ENCODE measurements around the gene TNXB. TPM values are rescaled to one million over a fixed set of nuclear protein-coding genes. Genes with fewer than 3 reads are reported as not detected.

The TNXB gene, protein sequence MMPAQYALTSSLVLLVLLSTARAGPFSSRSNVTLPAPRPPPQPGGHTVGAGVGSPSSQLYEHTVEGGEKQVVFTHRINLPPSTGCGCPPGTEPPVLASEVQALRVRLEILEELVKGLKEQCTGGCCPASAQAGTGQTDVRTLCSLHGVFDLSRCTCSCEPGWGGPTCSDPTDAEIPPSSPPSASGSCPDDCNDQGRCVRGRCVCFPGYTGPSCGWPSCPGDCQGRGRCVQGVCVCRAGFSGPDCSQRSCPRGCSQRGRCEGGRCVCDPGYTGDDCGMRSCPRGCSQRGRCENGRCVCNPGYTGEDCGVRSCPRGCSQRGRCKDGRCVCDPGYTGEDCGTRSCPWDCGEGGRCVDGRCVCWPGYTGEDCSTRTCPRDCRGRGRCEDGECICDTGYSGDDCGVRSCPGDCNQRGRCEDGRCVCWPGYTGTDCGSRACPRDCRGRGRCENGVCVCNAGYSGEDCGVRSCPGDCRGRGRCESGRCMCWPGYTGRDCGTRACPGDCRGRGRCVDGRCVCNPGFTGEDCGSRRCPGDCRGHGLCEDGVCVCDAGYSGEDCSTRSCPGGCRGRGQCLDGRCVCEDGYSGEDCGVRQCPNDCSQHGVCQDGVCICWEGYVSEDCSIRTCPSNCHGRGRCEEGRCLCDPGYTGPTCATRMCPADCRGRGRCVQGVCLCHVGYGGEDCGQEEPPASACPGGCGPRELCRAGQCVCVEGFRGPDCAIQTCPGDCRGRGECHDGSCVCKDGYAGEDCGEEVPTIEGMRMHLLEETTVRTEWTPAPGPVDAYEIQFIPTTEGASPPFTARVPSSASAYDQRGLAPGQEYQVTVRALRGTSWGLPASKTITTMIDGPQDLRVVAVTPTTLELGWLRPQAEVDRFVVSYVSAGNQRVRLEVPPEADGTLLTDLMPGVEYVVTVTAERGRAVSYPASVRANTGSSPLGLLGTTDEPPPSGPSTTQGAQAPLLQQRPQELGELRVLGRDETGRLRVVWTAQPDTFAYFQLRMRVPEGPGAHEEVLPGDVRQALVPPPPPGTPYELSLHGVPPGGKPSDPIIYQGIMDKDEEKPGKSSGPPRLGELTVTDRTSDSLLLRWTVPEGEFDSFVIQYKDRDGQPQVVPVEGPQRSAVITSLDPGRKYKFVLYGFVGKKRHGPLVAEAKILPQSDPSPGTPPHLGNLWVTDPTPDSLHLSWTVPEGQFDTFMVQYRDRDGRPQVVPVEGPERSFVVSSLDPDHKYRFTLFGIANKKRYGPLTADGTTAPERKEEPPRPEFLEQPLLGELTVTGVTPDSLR (N-terminal part only)
- 0.66 TPM in 1 of 2 replicates, not detected in the other for total RNA-seq (2014; rRNA removed; shearing (Covaris generic))

DNA sequence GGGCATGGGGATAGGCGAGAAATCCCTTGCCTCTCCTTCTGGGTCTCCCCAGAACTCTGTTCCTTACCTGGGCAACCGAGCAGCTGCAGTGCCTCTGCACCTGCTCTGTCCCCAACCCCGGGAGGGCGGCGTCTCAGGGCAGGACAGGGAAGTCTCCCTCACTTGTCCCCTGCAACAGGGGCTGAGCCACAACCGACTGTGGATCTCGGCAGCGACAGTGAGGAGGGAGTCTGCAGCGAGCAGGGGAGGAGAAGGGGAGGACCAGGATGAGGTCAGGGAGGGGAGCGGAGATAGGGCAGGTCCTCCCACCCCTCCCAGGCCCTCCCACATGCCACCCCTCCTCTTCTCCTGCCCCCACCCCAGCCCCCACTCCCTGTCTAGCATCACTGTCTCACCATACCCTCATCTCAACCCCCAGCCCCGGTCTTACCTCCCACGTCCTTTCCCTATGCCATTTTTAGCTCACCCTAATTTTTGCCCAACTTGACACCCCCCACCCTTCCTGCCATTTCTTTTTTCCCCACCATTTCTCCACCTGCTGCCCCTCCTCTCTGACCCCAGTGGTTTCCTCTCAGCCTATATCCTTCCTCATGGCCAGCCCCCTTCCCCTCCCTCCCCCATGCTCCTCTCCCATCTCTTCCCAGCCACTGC, at the start of gene TNXB:
Gene TNXB (minus strand): TSS at position 225 of the 651 bp plus-strand sequence. CDS start 11,140 bp downstream, outside the sequence.
- H3K4me3 ChIP-seq, result no peak within 1 kb of the TSS

DNA sequence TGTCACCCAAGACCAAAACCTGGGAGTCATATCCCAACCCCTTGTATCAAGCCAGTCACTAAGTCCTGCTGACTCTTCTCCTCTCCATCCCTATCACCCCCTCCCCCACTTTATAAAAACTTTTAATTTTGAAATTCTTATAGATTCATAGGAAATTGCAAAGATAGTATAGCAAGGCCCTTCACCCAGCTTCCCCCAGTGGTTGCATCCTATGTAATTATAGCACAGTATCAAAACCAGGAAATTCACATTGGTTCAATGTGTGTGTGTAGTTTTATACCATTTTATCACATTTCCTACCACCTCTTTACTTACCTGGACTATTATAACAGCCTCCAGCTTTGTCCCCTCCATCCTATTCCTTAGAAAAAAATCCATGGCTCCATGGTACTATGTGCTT, 48.9 kb upstream of the TNXB start:
- Histone ChIP-seq H3K4me3 (no peak overlapping the region), H3K36me3 (peaks cover 21% of the 10 kb centered on the region), H3K4me1 (replicated peaks) (peaks cover 15% of the 10 kb centered on the region), H3K27me3 (replicated peaks) (no peaks in the 10 kb centered on the region), H3K27ac (no peak overlapping the region), H3K9me3 (replicated peaks) (no peaks in the 10 kb centered on the region)
- DNase-seq (ENCODE audit: low read depth in 1 of 2, low spot score in 2 of 2), result no peak

More for the DNA sequence above, at the start of gene TNXB:
- no peaks in the 10 kb centered on the region for H3K9me3 ChIP-seq (replicated peaks)
- H3K36me3 ChIP-seq, result peaks cover 10% of the 10 kb centered on the region
- DNase-seq (ENCODE audit: low read depth in 1 of 2, low spot score in 2 of 2), result no peak
- H3K27me3 ChIP-seq (replicated peaks), result peaks cover 14% of the 10 kb centered on the region
- H3K27ac ChIP-seq, result no peak within 1 kb of the TSS
- peaks cover 26% of the 10 kb centered on the region for H3K4me1 ChIP-seq (replicated peaks)

DNA sequence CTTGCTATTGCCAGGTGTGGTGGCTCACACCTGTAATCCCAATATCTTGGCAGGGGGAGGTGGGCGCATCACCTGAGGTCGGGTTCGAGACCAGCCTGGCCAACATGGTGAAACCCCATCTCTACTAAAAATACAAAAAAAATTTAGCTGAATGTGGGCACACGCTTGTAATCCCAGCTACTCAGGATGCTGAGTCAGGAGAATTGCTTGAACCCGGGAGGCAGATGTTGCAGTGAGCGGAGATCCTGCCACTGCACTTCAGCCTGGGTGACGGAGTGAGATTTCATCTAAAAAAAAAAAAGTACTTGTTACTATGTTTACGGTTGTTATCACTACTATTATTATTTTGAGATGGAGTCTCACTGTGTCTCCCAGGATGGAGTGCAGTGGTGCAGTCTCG, 47.8 kb upstream of the TNXB start:
- no peak overlapping the region for H3K27ac ChIP-seq

DNA sequence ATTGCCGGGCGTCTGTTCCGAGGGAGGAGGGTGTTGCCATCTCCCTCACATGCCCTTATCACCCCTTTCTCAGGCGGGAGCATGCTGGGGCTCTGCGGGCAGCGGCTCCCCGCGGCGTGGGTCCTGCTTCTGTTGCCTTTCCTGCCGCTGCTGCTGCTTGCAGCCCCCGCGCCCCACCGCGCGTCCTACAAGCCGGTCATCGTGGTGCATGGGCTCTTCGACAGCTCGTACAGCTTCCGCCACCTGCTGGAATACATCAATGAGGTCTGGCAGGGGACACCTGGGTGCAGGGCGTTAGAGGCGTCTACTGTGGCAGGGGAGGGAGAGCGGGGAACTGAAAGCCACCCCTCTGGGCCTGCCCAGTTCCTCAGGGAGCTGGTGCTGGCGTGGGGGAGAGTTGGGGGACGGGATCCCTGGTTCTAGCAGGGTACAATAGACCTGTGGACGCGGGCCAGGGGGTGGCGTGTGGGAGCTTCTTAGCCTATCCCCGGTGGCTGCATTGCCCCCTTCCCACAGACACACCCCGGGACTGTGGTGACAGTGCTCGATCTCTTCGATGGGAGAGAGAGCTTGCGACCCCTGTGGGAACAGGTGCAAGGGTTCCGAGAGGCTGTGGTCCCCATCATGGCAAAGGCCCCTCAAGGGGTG, 45.5 kb upstream of the TNXB start:
- H3K4me1 ChIP-seq (replicated peaks), result peaks cover 18% of the 10 kb centered on the region
- peak in 1 of 2 experiments; percentile 73 for DNase-seq (ENCODE audit: low read depth in 1 of 2, low spot score in 2 of 2)
- peak overlapping the region; percentile 68 for H3K27ac ChIP-seq
- H3K9me3 ChIP-seq (replicated peaks), result no peaks in the 10 kb centered on the region
- H3K4me3 ChIP-seq, result peak overlapping the region; percentile 56
- H3K36me3 ChIP-seq, result peaks cover 21% of the 10 kb centered on the region
- no peaks in the 10 kb centered on the region for H3K27me3 ChIP-seq (replicated peaks)

More for the DNA sequence above, 47.8 kb upstream of the TNXB start:
- H3K27me3 ChIP-seq (replicated peaks), result no peaks in the 10 kb centered on the region
- peaks cover 21% of the 10 kb centered on the region for H3K36me3 ChIP-seq
- no peak overlapping the region for H3K4me3 ChIP-seq
- H3K4me1 ChIP-seq (replicated peaks), result peaks cover 18% of the 10 kb centered on the region
- no peaks in the 10 kb centered on the region for H3K9me3 ChIP-seq (replicated peaks)
- no peak for DNase-seq (ENCODE audit: low read depth in 1 of 2, low spot score in 2 of 2)

DNA sequence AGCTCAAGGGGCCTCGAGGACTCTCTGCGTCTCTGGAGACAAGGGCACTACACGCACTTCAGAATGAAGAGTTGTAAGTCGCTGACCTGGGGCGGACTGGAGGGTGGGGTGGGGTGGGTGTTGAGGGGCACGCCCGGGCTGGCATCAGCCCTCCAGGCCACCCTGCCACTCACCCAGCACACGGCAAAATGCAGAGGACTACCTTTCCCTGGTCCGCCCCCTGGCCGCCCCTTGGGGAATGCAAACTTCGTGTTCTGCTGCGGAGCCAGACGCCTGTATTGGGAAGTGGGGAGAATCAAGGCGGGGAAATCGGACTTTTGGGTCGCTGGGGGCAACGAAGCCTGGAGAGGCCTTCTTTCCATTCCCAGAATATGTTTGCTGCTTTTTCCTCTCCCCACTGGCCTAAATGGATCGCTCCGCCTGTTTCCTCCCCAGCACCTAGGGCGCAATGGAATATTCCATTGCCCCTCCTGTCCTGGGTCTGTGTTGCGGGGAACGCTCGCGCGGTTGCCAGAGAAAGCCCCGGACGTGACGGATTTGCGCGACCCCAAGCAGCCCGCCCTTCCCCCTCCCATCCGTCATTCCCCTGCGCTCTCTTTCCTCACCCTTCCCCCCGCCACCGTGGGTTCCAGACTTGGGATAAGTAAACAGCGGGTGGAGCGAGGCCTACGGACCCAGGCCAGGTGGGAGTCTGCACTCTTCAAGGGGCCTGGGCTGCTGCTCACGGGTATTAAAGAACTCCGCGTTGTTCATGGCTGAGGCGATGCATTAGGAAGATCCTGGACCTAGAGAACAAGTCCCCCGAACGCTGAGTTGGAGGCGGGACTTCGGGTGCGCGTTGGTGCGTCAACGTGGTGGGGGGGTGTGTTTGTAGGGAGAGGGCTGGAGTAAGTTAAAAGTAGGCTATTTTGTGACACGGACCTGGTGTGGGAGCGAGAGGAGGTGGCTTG, 44.7 kb upstream of the TNXB start, which contains the start of gene PPT2:
Gene PPT2 (plus strand): TSS at position 578 of the 950 bp plus-strand sequence. CDS start 454 bp downstream, outside the sequence.
- Histone ChIP-seq H3K27me3 (replicated peaks) (no peaks in the 10 kb centered on the region), H3K9me3 (replicated peaks) (no peaks in the 10 kb centered on the region), H3K4me1 (replicated peaks) (peaks cover 18% of the 10 kb centered on the region), H3K4me3 (peak within 1 kb of the TSS; percentile 56), H3K27ac (peak within 1 kb of the TSS; percentile 68), H3K36me3 (peaks cover 21% of the 10 kb centered on the region)
- DNase-seq (ENCODE audit: low read depth in 1 of 2, low spot score in 2 of 2), result peak; percentile 87 to 90

DNA sequence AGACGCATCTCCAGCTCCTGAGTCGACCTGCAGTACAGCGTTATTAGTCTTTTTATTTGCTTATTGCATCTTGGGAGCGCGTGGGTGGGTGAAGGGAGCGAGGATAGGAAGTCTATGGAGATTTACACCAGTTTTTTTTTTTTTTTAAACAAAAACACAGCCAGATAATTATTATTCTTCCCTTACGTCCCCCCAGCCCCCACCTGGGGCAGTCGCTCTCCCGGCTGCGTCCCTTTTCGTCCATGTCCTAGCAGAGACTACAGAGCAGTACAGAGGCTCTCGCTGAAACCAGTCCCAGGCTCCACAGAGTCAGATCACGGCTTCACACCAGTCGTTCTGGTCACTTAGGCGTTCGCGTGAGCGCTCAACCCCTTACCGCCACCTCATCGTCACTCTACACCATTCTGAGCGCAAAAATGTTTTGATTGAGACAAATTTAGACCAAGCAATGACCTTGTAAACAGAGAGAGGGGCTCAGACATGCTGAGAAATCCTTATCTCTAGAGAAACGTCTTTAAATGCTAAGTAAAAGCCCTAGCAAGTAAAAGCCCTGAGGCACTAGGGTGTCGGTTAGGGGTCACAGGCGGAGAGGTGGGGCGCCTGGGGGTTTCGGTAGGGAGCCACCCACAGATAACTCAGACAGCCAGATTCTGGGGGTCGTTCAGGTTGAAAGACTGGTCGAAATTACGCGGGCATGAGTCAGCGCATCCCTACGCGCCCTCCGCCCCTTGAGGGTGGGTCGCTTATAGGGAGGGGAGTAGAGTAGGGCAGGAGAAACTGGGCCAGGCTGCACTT, 43.8 kb upstream of the TNXB start:
- Histone ChIP-seq H3K4me1 (replicated peaks) (peaks cover 18% of the 10 kb centered on the region), H3K9me3 (replicated peaks) (no peaks in the 10 kb centered on the region), H3K27ac (peak overlapping the region; percentile 68; the same call in 1 of the 2 replicates), H3K4me3 (peak overlapping the region; percentile 56), H3K27me3 (replicated peaks) (no peaks in the 10 kb centered on the region), H3K36me3 (peaks cover 16% of the 10 kb centered on the region)
- no peak for DNase-seq (ENCODE audit: low read depth in 1 of 2, low spot score in 2 of 2)

DNA sequence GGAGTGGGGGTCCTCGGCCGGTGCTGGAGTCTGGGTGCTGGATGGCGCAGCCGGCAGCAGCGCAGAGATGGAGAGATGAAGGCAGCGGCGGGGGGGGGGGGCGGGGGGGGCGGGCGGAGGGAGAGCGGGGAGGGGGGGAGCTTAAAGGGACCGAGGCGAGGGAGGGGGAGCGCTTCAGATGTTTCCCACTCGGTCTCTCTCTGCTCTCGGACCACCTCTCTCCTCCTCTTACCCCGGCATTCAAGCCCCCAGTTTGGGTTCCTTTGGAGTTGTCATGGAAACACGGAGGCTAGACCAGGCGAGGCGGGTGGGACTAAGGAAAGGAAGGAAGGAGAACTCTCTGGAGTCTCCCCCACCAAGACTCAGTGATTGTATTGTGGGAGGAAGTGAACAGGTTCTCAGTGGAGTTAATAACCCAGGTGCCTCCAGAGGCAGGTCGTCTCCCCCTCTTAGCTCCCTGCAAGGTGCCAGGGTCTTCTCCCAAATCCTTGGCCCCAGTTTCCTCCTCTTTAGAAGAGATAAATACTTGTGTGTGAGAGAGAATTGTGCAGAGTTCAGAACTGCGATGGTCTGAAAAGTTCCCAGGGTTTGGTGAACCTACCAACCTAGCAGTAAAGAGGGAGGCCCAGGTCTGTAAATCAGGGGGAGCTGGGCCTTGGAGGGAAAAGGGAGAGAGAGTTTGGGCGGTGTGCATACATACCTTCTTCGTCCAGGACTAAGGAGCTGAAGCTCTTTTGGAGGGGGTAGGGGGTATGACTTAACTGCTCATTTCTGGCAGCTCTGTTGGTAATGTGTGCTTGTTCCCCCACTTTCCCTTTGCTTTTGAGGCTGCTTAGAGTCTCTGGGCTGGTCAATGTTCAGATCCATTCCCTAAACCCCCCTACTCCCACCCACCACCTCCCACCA, 43.0 kb upstream of the TNXB start, which contains the start of gene PRRT1:
Gene PRRT1 (minus strand): TSS at position 77 of the 906 bp plus-strand sequence. CDS start 112 bp downstream, outside the sequence.
- H3K9me3 ChIP-seq (replicated peaks), result no peaks in the 10 kb centered on the region
- H3K4me3 ChIP-seq, result no peak within 1 kb of the TSS
- DNase-seq (ENCODE audit: low read depth in 1 of 2, low spot score in 2 of 2), result no peak
- peaks cover 9% of the 10 kb centered on the region for H3K36me3 ChIP-seq
- no peaks in the 10 kb centered on the region for H3K27me3 ChIP-seq (replicated peaks)
- no peak within 1 kb of the TSS for H3K27ac ChIP-seq
- H3K4me1 ChIP-seq (replicated peaks), result peaks cover 18% of the 10 kb centered on the region

DNA sequence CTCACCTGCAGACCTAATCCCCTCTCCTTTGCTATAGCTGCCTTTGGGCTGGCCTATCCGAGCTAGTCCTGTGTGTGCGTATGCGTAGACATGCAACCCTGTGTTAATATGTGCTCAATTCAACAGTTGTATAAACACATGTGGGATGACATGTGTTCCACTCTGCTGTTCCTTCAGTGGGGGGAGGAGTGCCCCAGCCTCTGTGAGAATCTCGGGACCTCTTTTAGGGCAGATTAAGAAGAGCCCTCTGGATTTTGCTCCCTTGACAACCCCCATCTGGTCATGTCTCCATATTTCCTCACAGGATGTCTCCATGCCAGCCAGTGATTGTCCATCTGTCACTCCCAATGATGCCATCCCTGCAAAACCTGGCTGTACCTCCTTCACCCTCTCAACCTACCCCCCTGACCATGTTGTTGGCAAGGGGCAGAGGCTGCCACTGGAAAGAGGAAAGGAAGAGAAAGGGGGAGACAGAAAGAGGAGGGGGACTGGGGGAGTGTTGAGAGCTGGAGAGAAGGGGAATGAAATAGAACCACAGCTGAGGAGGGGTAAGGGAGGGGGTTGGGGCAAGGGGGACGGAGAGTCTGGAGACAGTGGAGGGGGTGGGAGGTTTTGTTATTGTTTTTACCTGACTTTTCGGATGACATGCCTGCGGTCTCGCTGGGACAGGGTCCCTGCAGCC, 42.2 kb upstream of the TNXB start:
- H3K36me3 ChIP-seq, result peaks cover 2% of the 10 kb centered on the region
- no peak for DNase-seq (ENCODE audit: low read depth in 1 of 2, low spot score in 2 of 2)

DNA sequence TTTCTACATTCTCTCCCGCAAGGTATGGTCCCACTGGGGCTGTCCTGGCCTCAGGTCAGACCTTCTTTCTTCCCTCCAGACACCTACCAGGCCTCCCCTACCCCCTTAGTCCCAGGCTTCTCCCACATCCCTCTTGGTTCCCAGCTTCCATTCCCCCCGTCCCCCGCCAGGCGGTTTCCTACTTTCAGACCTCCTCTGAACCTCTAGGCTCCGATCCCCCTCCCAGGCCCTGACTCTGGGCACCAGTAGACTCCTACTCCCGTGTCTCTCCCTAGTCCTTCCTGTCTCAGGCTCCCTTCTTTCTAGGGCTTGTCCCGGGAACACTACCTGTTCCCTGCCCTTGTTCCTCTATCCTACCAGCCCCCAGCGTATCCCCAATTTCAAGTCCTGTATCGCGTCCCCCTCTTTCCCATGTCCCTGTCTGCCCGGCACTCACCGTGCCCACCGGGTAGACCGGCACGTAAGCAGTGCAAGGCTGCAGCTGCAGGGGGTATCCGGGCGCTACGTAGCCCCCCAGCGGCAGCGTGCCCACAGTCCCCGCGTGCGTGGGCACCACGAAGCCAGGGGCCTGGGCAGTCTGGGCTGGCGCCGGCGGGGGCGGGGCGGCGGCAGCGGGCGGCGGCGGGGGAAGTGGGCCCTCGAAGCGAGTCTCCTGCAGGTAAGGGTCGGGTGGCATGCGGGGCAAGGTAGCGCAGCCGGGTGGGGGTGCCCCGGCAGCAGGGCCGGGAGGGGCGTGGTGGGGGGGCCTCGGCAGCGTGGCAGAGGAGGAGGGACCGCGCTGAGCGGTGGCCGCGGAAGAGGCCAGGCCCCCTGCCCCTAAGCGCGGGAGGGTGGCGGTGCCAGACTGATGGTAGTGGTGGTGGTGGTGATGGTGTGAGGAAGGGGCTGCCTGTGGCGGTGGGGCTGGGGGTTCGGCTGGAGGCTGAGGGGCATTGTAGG, 41.1 kb upstream of the TNXB start:
- Histone ChIP-seq H3K27ac (no peak overlapping the region), H3K9me3 (replicated peaks) (no peaks in the 10 kb centered on the region), H3K4me3 (no peak overlapping the region), H3K4me1 (replicated peaks) (peaks cover 18% of the 10 kb centered on the region), H3K36me3 (no peaks in the 10 kb centered on the region), H3K27me3 (replicated peaks) (peaks cover 6% of the 10 kb centered on the region; the same call in 1 of the 2 replicates)
- DNase-seq (ENCODE audit: low read depth in 1 of 2, low spot score in 2 of 2), result no peak

More for the DNA sequence above, 42.2 kb upstream of the TNXB start:
- peaks cover 18% of the 10 kb centered on the region for H3K4me1 ChIP-seq (replicated peaks)
- no peaks in the 10 kb centered on the region for H3K9me3 ChIP-seq (replicated peaks)
- H3K27ac ChIP-seq, result no peak overlapping the region
- peaks cover 5% of the 10 kb centered on the region; the same call in 1 of the 2 replicates for H3K27me3 ChIP-seq (replicated peaks)
- H3K4me3 ChIP-seq, result no peak overlapping the region
